GM06990 (cell line): ENCODE results near the gene CDCP1.

ENCODE experiments used
- DNase-seq: peaks from one replicate; pipeline ENCODE4 v3.0.0-alpha.2; 2011; ENCODE audit not compliant: insufficient read length; ENCODE audit errors: extremely low read depth
- H3K27me3 ChIP-seq: replicated peaks from 2 replicates; pipeline ENCODE4 v1.6.0; 2011; ENCODE audit warnings: low read length; ENCODE audit not compliant: control insufficient read depth, insufficient read depth
- H3K36me3 ChIP-seq: 2 replicates; pipeline ENCODE4 v1.5.1; 2011; ENCODE audit warnings: low read length; ENCODE audit not compliant: control insufficient read depth, insufficient read depth
- H3K4me3 ChIP-seq: replicated peaks from 2 replicates; pipeline ENCODE4 v1.5.1; 2011; ENCODE audit warnings: low read depth, mild to moderate bottlenecking, control low read depth, low read length
- TF ChIP-seq, protein P1 (sequence below): IDR thresholded peaks from 2 replicates; pipeline ENCODE4 v1.5.1; 2011; ENCODE audit warnings: low read length, control low read depth, mild to moderate bottlenecking, inconsistent platforms; ENCODE audit not compliant: insufficient read depth, poor library complexity, severe bottlenecking

Gene CDCP1

DNA sequence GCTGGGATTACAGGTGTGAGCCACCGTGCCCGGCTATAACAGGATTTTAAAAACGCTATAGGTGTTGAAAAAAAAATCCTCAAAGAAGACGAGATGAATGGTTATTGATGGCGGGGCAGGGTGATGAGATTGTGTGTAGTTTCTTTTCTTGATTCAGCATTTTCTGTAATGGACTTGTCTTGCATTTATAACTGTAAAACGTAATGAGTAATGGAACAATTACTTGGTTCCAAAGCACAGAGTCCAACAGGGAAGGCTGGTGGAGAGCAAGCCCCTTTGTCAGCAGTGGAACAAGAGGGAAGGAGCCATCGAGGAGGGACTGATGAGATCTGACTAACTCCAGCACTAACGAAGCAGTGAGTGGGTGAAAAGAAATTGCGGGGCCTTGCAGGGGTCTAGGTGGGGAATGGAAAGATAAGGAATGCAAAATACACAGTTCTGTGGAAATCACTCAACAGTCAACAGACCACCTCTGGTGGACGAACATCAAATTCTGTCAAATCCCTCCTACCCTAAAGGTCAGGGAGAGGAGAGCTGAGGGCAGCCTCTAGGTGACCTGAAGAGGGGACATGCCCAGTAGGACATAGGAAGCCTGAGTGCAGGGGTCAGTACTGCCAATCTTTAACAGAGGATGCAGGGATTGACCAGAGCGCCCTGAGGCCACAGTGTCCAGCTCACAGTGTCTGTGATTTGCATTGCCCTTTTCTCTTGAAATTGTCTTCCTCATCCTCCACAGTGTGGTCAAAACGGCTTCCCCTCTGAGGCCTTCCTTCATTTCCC lies 23.1 kb upstream of the CDCP1 start:
- Histone ChIP-seq H3K27me3 (no peaks in the 10 kb centered on the region; the same call in 1 of the 2 replicates), H3K4me3 (no peak overlapping the region), H3K36me3 (no peaks in the 10 kb centered on the region)
- DNase-seq, result no peak
- TF ChIP-seq, protein P1, sequence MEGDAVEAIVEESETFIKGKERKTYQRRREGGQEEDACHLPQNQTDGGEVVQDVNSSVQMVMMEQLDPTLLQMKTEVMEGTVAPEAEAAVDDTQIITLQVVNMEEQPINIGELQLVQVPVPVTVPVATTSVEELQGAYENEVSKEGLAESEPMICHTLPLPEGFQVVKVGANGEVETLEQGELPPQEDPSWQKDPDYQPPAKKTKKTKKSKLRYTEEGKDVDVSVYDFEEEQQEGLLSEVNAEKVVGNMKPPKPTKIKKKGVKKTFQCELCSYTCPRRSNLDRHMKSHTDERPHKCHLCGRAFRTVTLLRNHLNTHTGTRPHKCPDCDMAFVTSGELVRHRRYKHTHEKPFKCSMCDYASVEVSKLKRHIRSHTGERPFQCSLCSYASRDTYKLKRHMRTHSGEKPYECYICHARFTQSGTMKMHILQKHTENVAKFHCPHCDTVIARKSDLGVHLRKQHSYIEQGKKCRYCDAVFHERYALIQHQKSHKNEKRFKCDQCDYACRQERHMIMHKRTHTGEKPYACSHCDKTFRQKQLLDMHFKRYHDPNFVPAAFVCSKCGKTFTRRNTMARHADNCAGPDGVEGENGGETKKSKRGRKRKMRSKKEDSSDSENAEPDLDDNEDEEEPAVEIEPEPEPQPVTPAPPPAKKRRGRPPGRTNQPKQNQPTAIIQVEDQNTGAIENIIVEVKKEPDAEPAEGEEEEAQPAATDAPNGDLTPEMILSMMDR, result no peak

DNA sequence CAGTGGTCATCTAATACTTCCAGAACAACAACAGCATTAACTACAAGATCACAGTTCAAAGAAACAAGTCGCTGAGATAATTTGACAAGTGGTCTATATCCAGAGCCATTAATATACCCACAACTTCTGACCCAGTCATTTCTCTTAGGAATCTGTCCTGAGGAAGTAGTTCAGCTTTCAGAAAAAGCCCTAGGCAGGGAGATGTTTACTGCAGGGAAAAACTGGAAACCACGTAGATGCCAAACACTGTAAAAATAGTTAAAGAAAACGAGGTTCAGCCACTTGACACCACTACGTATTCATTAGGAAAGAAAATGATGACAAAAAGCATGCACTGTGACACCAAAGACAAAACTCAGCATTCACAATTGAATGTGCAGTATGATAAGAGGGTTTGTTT lies 22.3 kb upstream of the CDCP1 start:
- H3K27me3 ChIP-seq, result no peaks in the 10 kb centered on the region; the same call in 1 of the 2 replicates
- TF ChIP-seq, protein P1, result no peak
- H3K4me3 ChIP-seq, result no peak overlapping the region
- no peak for DNase-seq
- H3K36me3 ChIP-seq, result no peaks in the 10 kb centered on the region

DNA sequence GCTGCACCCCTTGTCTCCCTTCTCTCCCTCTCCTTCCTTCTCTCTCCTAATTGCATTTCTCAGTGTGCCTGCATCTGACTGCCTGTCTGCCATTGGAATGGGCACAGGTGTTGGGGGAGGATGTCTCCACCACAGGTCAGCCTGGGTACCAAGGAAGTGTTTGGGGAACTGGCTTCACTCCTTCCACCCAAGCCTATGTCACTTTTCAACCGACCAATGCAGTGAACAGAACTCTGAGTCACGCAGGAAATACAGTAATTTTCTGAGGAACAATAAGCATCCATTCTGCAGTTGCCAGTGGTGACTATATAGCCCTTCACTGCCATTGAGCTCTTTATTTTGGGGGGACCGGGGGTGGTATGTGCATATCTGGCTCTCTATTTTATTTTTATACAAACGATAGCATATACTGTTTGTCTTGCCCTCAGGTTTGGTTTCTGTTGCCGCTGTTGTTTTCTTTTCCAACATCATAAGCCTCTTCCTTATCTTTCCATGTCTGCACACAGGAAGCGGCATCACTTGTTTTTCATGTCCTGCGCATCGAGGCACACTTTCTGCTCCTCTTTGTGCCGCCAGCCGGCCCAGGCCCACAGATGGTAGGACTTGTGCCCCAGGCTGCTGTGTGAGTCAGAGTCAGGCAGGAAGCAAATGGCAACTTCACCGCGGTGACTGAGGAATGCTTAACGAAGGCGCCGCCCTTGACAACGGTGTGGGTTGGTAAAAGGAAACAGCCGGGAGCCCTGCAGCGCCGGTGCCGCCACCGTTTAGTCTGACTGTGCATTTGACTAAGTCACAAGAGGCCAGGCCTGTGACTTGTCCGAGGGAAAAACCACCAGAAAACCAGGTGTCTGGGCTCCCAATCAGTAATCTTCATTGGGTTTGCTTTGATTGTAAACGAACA lies 21.1 kb upstream of the CDCP1 start:
- Histone ChIP-seq H3K36me3 (no peaks in the 10 kb centered on the region), H3K4me3 (no peak overlapping the region), H3K27me3 (no peaks in the 10 kb centered on the region; the same call in 1 of the 2 replicates)
- peak; percentile 36 for DNase-seq
- TF ChIP-seq, protein P1, result no peak

DNA sequence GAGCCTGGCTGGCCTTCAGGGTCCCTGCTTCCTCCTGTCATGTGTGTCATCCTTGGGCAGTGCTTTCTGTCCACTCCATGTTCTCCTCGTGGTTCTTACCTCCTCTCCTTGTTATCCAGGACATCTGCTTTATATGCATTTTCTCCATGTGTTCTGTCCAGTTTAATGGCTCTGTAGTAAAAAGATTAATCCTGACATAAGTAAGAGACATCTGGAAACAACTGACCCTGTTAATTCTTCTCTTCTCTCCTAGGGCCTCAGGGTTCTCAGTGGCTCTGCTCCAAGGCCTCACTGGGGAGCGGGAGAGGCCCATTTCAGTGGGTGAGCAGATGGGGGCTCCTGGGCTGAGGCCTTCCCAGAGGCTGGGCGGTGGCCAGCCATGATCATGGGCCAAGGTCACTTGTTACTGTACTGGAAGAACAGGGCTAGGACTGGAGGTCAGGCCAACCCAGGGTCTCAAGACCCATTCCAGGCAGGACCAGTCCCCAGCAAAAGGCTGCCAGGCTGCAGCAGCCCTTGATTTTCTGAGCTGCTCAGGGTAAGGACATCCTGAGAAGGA lies 20.2 kb upstream of the CDCP1 start:
- DNase-seq, result no peak
- Histone ChIP-seq H3K4me3 (no peak overlapping the region), H3K36me3 (no peaks in the 10 kb centered on the region), H3K27me3 (no peaks in the 10 kb centered on the region; the same call in 1 of the 2 replicates)
- TF ChIP-seq, protein P1, result no peak

DNA sequence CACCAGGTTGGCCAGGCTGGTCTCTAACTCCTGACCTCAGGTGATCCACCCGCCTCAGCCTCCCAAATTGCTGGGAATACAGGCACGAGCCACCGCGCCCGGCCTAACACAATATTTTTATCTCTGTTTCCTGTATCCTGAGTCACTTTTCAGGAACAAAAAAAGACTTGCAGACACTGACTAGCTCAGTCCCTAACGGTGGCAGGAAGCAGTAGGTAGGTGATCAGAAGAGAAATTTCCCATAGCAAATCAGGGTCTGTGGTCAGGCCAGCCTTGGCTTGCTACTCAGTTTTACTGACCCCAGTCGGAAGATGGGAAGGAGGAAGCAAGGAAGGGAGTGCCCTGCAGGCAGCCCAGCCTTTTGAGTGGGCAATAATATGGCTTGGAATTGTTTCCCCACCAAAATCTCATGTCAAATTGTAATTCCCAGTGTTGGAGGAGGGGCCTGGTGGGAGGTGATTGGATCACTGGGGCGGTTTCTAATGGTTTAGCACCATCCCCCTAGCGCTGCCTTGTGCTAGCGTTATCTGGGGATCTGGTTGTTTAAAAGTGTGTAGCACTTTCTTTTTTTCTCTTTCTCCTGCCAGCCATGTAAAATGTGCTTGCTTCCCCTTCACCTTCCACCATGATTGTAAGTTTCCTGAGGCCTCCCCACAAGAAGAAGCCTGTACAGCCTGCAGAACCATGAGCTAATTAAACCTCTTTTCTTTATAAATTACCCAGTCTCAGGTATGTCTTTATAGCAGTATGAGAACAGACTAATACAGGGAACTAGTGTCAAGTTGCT lies 19.5 kb upstream of the CDCP1 start:
- Histone ChIP-seq H3K27me3 (no peaks in the 10 kb centered on the region; the same call in 1 of the 2 replicates), H3K36me3 (no peaks in the 10 kb centered on the region), H3K4me3 (no peak overlapping the region)
- DNase-seq, result no peak
- TF ChIP-seq, protein P1, result no peak
